IPS-18c (cell line): Measurements from ENCODE around the gene TRIM74.
"Not testable (repeated sequence)": the region's sequence is repeated elsewhere in the genome, so short reads cannot be mapped to it uniquely, and the experiment has no call there.

Source experiments
- H3K4me3 ChIP-seq: 2 replicates; pipeline ENCODE4 v1.7.0; 2013; ENCODE audit warnings: low read depth, mild to moderate bottlenecking, low read length, moderate library complexity; ENCODE audit not compliant: insufficient read depth
- H3K9me3 ChIP-seq: one replicate; pipeline ENCODE4 v1.6.1; 2013; ENCODE audit warnings: mild to moderate bottlenecking, low read length, moderate library complexity; ENCODE audit not compliant: control insufficient read depth, insufficient read depth

The TRIM74 gene

DNA sequence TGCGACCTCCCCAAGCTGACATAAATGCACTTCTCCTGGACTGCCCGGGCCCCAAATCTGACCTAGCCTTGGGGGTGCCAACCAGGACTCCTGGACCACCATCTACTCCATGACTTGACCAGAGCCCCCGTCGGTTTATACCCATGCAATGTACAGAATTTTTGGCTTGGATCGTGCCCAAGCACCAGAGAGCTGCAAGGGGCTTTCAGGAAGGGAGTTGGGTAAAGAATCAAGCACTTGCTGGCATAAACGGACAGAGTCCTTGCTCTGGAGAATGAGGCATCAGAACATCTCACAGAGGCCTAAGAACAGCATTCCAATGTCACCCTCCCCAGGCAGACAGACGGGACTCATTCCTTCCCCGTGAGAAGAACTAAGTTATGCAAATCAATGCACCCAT lies 6.2 kb downstream of the TRIM74 start:
- not testable (repeated sequence) for H3K9me3 ChIP-seq, H3K4me3 ChIP-seq

DNA sequence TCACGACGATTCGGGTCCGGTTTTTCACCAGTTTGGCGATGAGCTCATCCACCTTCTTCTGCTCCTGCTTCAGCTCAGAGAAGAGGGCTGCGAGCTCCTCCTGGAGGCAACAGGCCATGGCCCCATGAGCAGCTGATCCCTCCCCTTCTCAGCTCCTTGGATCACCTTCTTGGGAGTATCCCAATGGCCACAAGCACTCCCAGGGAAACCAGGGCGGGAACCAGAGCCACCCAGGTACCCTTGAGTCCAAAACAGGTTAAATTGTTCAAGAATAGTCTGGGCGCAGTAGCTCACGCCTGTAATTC lies 8.0 kb downstream of the TRIM74 start:
- not testable (repeated sequence) for H3K4me3 ChIP-seq, H3K9me3 ChIP-seq

DNA sequence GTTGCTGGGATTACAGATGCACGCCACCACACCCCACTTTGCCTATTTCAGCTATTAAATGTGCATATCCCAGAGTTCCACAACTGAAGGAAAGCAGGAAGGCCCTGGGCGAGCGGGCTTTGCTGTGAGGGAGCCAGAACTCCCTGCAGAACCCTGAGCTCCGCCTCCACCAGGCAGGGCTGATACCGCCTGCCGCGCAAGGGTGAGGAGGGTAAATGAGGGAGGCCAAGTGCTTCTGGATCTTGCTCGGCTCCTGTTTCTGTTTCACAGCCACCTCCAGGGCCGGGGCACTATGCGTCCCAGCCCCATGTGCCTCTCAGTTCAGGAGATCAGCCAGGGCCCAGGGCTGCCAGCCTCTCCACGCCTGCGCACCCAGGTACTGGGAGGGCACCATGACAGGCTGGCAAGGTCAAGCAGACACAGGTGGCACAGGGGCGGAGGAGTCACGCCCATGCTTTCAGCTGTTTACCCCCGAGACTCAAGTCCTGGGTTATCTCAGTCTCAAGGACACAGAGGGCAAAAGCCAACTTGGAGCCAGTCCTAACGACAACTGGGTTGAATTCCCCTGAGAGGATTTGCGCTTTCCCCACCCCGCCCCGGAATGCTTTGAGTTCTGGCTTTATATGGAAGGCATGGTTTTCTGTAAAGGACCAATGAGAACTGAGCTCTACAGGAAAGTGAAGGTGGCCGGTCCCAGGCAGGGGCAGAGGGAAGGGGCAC lies 8.5 kb downstream of the TRIM74 start:
- H3K4me3 ChIP-seq, H3K9me3 ChIP-seq: not testable (repeated sequence)

DNA sequence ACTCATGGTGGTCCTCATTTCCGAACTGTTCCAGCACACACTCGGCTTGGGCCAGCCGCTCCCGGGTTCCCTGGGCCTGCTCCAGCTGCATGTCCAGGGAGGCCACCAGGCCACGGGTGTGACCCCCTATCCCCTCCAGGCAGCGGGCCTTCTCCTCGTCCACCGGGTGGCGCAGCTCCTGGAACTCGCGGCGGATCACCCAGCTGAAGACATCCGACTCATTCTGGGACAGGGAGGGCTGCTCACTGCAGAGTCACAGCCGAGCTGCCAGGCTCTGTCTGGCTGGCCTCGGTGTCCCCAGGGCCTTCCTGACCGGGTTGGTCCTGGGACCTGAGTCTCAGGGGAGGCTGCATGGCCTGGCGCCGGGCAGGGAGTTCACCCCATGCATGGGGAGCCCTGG lies 9.2 kb downstream of the TRIM74 start:
- not testable (repeated sequence) for H3K4me3 ChIP-seq, H3K9me3 ChIP-seq

DNA sequence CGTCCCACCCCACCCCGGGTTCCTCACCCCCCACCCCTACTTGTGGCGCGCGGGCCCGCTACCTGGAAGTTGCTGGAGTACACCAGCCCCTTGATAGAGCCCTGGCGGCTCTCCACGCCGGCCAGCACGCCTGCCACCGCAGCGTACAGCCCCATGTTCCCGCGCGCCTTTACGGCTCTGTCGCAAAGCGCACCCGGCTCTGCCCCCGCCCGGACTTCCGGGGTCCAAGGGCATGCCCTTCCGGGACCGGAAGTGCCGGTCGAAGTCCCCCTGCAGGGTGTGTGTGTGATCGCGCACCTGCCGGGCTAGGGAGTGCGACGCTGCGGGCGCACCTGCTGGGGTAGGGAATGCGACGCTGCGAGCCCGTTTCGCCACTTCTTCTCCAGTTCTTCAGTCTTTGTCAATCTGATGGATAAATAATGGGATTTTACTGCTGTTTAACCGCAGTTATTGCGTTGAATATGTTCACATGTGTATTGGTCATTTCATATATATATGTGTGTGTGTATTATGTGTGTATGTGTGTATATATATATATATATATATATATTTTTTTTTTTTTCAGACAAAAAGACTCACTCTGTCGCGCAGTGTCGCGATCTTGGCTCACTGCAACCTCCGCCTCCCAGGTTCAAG lies 14.6 kb downstream of the TRIM74 start:
- H3K9me3 ChIP-seq, H3K4me3 ChIP-seq: not testable (repeated sequence)

DNA sequence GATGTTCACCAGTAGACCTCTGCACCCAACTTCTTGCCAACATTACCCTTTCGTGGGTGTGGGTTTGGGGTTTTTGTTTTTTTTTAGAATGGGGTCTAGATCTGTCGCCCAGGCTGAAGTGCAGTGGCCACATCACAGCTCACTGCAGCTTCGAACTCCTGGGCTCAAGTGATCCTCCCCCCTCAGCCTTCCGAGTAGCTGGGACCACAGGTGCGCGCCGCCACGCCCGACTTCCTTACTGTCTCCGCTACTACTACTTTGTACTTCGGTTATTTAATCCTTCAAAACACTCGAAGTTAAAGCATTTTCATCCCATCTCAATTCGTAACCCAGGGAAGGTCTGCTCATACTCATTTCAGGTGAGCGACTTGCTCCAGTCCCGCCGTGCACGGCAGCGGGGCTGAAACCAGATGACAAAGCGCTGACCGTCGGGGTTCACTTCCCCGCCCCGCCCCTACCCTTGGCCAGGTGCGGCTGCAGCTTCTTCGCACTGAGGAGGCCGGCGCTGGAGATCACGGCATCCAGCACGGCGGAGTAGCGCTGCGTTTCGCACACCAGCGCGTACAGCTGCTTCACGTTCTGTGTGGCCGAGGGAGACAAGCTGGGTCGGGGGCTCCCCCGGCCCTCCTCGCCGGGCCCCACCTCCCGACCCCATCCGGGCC lies 15.2 kb downstream of the TRIM74 start:
- H3K9me3 ChIP-seq, H3K4me3 ChIP-seq: not testable (repeated sequence)

DNA sequence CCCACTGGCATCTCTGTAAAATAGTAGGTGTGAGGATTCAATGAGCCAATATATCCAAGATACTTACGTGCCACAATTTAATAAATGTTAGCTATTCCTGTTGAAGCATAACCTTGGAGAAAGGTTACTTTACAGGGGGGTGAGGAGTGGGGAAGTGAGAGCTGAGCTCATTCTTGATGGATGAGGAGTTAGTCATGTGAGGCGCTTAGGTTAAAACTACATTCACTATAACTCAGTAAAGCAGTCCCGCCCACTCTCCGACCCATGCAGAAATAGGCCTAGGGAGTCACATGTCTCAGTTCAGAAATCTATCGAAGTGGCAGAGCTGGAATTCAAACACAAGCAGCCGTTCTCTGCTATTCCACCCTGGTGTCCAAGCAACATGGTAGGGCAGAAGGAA lies 18.8 kb downstream of the TRIM74 start:
- not testable (repeated sequence) for H3K4me3 ChIP-seq, H3K9me3 ChIP-seq

DNA sequence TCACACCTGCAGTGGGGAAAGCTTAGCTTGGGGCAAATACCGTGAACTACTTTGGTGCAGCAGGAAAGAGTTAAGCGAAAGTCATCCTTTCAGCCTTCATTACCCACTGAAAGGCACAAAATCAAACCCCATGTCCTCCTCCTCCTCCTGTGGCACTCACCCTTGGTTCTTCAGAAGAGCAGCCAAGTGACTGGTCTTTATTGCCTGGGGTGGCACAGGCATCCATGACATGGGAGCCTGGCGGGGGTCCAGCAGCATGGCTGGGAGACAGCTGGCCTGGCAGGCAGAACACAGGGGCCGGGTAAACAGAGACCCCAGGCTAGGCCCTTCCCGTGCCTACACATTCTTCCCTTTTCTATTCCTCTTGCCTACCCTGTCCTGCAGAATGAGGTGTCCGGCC lies 19.6 kb downstream of the TRIM74 start:
- H3K4me3 ChIP-seq, H3K9me3 ChIP-seq: not testable (repeated sequence)

DNA sequence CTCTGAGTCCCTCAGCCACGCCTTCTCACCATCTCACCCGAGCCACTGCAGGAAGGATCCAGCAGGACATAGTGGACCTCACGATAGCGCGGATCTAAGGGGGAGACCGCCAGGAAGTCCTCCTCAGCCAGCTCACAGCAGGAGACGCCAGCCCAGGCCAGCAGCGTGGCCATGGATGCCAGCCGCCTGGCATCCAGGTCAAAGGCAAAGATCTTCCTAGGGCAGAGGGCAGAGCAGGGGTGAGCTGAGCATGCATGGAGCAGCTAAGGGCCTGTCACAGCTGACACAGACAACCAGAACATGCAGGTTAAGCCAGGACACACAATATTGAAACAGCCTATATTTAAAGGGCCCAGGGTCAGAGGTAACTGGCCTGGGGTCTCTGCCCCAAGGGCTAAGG lies 20.0 kb downstream of the TRIM74 start:
- not testable (repeated sequence) for H3K9me3 ChIP-seq, H3K4me3 ChIP-seq

DNA sequence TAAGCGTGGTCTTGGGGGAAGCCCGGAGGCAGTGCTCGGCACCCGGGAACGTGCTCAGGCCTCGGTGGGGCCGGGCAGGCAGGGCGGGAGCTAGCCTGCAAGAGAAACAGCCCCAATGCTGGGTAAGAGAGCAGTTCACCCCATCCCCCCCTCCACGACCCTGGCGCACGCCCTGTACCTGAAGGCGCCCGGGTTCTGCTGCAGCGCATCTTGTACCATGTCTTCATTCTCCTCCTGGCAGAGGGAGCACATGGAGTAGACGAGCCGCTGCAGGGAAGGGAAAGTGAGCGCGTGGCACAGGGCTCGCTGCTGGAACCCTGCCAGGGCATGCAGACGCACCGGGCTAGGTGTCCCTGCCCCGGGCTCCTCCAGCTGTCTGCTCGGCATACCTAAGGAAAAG lies 20.6 kb downstream of the TRIM74 start:
- H3K9me3 ChIP-seq, H3K4me3 ChIP-seq: not testable (repeated sequence)

DNA sequence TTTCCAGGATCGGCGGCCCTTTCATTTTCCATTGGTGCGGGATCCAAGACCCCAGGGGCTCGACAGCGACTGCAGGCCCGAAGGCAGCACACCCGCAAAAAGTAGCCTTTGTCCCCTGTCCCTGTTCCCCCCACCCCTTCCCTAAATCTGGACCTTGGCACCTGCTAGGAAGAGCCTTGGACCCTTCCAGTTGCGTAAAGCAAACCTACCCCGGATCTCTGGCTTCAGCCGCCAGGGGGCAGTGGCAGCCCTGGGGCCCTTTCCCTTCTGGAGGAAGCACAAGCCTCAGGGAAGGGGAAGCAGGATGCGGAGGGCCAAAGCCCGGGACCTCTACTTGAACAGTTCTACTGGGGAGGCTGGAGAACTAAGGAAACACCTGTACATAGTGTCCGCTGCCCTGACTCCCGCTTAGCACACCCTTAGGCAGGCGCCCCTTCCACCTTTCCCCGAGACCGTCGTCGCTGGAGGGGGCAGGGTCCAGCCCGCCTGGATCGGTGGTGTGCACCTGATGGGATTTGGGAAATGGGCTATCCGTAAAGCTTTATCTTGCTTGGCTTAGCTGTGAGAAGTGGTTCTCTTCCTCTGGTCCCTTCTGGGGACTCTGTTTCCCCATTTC lies 23.0 kb downstream of the TRIM74 start:
- not testable (repeated sequence) for H3K4me3 ChIP-seq, H3K9me3 ChIP-seq

DNA sequence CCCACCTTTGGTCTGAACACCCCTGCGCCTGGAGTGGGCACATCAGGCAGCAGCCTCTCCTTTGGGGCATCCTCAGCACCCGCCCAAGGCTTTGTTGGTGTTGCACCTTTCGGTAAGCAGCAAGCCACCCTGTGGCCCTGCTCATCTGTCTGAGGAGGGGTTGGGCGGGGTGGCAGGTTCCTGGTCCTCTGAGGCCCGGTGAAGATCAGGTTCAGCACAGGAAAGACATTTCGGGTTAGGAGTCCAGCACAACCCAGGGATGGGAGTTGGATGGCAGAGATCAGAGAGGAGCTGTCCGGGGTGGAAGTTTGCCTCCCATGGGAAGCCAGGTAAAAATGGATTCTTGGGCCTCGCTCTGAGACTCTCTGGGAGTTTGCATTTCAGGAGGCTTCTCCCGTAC lies 23.7 kb downstream of the TRIM74 start:
- H3K4me3 ChIP-seq, H3K9me3 ChIP-seq: not testable (repeated sequence)

DNA sequence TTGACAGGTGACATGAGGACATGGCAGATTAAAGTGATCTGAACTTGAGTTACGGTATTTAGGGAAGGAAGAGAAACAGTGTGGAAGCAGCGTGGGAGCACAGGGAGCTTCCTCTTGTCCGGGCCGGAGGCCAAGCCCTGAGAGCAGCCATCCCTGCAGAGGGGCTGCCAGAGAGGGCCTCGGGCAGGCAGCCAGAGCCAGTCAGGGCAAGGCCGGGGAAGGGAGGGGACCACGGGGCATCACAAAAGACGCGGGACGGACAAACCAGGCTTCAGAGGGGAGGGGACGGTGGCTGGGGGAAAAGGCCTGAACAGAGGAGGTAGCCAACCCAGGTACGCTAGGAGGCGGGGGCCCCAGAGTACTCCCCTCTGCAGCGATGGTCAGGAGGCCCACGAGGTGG lies 24.3 kb downstream of the TRIM74 start:
- not testable (repeated sequence) for H3K4me3 ChIP-seq, H3K9me3 ChIP-seq

DNA sequence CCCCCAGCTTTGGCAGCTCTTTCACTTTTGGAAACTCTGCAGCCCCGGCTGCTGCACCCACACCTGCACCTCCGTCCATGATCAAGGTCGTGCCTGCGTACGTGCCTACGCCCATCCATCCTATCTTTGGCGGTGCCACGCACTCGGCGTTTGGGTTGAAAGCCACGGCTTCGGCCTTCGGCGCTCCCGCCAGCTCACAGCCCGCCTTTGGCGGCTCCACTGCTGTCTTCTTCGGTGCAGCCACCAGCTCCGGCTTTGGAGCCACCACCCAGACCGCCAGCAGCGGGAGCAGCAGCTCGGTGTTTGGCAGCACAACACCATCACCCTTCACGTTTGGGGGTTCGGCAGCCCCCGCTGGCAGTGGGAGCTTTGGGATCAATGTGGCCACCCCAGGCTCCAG lies 26.3 kb downstream of the TRIM74 start:
- H3K4me3 ChIP-seq, H3K9me3 ChIP-seq: not testable (repeated sequence)

DNA sequence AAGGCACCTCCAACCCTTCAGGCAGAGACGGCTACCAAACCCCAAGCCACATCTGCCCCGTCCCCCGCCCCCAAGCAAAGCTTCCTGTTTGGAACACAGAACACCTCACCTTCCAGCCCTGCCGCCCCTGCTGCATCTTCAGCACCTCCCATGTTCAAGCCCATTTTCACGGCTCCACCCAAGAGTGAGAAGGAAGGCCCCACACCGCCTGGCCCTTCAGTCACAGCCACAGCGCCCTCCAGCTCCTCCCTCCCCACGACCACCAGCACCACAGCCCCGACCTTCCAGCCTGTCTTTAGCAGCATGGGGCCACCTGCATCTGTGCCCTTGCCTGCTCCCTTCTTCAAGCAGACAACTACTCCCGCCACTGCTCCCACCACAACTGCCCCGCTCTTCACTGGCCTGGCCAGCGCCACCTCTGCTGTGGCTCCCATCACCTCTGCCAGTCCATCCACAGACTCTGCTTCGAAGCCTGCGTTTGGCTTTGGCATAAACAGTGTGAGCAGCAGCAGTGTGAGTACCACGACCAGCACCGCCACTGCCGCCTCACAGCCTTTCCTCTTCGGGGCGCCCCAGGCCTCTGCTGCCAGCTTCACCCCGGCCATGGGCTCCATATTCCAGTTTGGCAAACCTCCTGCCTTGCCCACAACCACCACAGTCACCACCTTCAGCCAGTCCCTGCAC lies 27.1 kb downstream of the TRIM74 start:
- not testable (repeated sequence) for H3K9me3 ChIP-seq, H3K4me3 ChIP-seq

DNA sequence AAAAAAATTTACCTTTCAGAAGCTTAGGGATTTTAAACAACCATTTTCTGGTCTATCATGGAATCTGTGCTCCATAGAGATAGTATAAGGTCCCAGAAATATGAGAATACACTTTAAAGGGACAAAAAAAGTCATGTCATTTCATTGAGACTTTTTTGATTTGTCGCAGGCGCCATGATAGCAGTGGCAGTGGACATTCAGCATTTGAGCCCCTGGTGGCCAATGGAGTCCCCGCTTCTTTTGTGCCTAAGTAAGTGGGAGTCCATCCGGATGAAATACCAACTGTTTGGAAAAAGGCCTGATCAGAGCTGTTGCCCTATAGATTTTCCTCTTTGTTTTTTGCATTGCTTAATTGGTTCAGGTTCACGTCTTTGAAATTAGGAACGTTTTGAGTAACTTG lies 41.0 kb downstream of the TRIM74 start:
- not testable (repeated sequence) for H3K4me3 ChIP-seq, H3K9me3 ChIP-seq

DNA sequence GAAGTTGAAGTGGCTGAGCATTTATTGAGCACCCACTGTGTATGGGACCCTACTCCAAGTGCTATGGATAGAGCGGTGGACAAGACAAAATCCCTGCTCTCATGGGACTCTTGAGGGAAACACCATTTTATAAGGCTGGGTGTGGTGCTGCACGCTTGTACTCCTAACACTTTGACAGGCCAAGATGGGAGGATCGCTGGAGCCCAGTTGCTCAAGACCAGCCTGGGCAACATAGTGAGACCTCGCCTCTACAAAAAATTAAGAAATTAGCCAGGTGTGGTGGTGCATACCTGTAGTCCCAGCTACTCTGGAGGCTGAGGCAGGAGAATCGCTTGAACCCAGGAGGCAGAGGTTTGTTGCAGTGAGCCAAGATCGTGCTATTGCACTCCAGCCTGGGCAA lies 41.5 kb downstream of the TRIM74 start:
- H3K4me3 ChIP-seq, H3K9me3 ChIP-seq: not testable (repeated sequence)

DNA sequence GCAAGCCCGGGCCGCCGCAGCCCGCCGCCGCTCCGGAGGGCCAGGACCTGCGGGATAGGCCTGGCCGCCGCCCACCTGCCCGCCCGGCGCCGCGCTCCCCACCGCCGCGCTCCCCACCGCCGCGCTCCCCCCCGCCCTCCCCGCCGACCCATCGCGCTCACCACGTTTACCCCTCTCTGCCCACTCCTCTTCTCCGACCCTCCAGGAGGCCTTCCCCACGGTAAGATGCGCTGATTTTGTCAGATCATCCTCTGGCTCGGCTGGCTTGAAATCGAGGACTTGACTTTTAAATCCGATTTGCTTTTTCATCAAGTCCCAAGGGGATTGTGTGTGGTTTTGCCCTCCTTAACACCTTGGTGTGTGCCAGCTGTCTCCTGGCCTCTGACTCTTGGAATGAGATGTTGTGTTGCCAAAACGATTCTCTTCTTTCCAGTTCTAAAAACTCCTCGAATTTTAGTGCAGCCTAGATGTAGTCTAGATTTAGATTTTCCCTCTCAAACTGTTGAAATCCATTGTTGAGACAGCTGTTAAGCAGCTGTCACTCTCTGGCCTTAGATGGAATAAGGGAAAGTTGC lies 43.6 kb downstream of the TRIM74 start:
- H3K4me3 ChIP-seq = peak overlapping the region; percentile 66

More for the DNA sequence above, 43.6 kb downstream of the TRIM74 start:
- no peaks in the 10 kb centered on the region for H3K9me3 ChIP-seq
